Smooth muscle cell (in vitro differentiated cells): ENCODE data around the gene ANKS3. TPM values are rescaled to one million over a fixed set of nuclear protein-coding genes. Genes with fewer than 3 reads are reported as not detected.

Experiments used
- DNase-seq: peaks from one replicate; lab custom pipeline; 2025; ENCODE audit not compliant: unreplicated experiment; lab: John Stamatoyannopoulos, UW
- H2AFZ ChIP-seq: fragments of 200-600 bp; sonication (generic); 2 replicates; pipeline ENCODE4 v1.6.0; 2016; ENCODE audit warnings: antibody characterized with exemption, low read depth, mild to moderate bottlenecking
- H3F3A ChIP-seq: fragments of 200-600 bp; sonication (generic); 2 replicates; pipeline ENCODE4 v1.6.0; 2017; ENCODE audit warnings: antibody characterized with exemption, low read depth
- H3K27ac ChIP-seq: fragments of 200-600 bp; sonication (generic); 2 replicates; pipeline ENCODE4 v1.5.1; 2016; ENCODE audit warnings: low read depth, mild to moderate bottlenecking
- H3K27me3 ChIP-seq: fragments of 200-600 bp; sonication (generic); 2 replicates; pipeline ENCODE4 v1.6.1; 2016; ENCODE audit warnings: low read depth, mild to moderate bottlenecking
- H3K36me3 ChIP-seq: fragments of 200-600 bp; sonication (generic); 2 replicates; pipeline ENCODE4 v1.5.1; 2016; ENCODE audit warnings: low read depth
- H3K4me1 ChIP-seq: fragments of 200-600 bp; sonication (generic); 2 replicates; pipeline ENCODE4 v1.5.1; 2016; ENCODE audit warnings: low read depth
- H3K4me2 ChIP-seq: fragments of 200-600 bp; sonication (generic); 2 replicates; pipeline ENCODE4 v1.6.0; 2016; ENCODE audit warnings: mild to moderate bottlenecking
- H3K4me3 ChIP-seq: fragments of 200-600 bp; sonication (generic); 2 replicates; pipeline ENCODE4 v1.5.1; 2016; ENCODE audit warnings: mild to moderate bottlenecking
- H3K79me2 ChIP-seq: fragments of 200-600 bp; sonication (generic); 2 replicates; pipeline ENCODE4 v1.6.0; 2016; ENCODE audit warnings: low read depth, mild to moderate bottlenecking
- H3K9ac ChIP-seq: fragments of 200-600 bp; sonication (generic); 2 replicates; pipeline ENCODE4 v1.6.0; 2016; ENCODE audit warnings: low read depth
- H3K9me3 ChIP-seq: fragments of 200-600 bp; sonication (generic); replicated peaks from 2 replicates; pipeline ENCODE4 v1.5.1; 2016; ENCODE audit warnings: low read depth
- H4K20me1 ChIP-seq: fragments of 200-600 bp; sonication (generic); 2 replicates; pipeline ENCODE4 v1.6.0; 2016; ENCODE audit warnings: low read depth
- WGBS: methylation state at CpG from one replicate; pipeline ENCODE4 v1.1.7; 2016; ENCODE audit warnings: low lambda C conversion rate; 5-methylcytosine and 5-hydroxymethylcytosine counted together
- polyA plus RNA-seq: library from polyadenylated mRNA; unstranded; fragments of >200 nt; fragmentation: Nextera tagmentation; extraction: Ambion mirVana; gene quantifications from 2 replicates; pipeline ENCODE4 v1.2.1, GENCODE V29; 2016
- total RNA-seq: library from RNA; depleted of rRNA; stranded (reverse); fragments of >200 nt; gene quantifications from 2 replicates; pipeline ENCODE4 v1.2.3, GENCODE V29; 2014
- TF ChIP-seq, protein P1 (sequence below): fragments of 200-600 bp; sonication (generic); IDR thresholded peaks from 2 replicates; pipeline ENCODE4 v1.5.1; 2017; ENCODE audit warnings: borderline replicate concordance, mild to moderate bottlenecking, antibody characterized with exemption; ENCODE audit not compliant: insufficient read depth, poor library complexity, severe bottlenecking

ANKS3 gene
- total and polyA plus RNA-seq, 2 experiments from 2014 or later = 15.3 to 15.6 TPM

DNA sequence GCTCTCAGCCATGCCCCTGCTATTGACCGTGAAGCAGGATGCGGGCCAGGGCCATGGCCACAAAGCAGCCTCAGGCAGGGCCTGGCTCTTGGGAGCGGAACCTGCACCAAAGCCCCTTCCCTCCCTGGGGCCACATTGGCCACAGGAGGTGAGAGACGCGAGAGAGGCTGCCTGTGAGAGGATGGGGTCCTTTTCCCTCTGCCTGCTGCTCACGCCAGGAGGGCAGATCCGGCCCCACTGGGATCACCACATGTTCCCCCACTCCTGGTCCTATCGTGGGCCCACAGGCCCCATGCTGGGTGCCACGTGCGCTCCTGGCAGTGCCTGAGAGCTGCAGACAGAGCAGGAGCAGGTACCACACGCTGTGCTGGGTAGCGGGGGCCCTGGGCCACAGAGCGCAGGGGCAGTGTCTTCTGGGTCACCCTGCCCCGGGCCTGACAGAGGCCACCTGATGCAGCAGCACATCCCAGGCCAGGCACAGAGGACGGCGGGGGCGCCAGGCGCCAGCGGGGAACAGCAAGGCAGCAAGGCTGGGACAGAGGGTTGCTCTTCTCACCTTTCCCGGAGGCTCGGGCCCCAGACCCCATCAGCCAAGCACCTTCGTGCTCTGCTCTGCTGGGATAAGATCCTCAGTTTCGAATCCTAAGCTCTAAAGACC lies 49.9 kb downstream of the ANKS3 start:
- H3F3A ChIP-seq = no peaks in the 10 kb centered on the region
- H3K9ac ChIP-seq = no peak overlapping the region
- peaks cover 24% of the 10 kb centered on the region for H4K20me1 ChIP-seq
- no peaks in the 10 kb centered on the region for H3K27me3 ChIP-seq
- DNase-seq = no peak
- H3K79me2 ChIP-seq = no peaks in the 10 kb centered on the region
- TF ChIP-seq, protein P1, sequence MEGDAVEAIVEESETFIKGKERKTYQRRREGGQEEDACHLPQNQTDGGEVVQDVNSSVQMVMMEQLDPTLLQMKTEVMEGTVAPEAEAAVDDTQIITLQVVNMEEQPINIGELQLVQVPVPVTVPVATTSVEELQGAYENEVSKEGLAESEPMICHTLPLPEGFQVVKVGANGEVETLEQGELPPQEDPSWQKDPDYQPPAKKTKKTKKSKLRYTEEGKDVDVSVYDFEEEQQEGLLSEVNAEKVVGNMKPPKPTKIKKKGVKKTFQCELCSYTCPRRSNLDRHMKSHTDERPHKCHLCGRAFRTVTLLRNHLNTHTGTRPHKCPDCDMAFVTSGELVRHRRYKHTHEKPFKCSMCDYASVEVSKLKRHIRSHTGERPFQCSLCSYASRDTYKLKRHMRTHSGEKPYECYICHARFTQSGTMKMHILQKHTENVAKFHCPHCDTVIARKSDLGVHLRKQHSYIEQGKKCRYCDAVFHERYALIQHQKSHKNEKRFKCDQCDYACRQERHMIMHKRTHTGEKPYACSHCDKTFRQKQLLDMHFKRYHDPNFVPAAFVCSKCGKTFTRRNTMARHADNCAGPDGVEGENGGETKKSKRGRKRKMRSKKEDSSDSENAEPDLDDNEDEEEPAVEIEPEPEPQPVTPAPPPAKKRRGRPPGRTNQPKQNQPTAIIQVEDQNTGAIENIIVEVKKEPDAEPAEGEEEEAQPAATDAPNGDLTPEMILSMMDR = no peak
- H3K9me3 ChIP-seq = no peaks in the 10 kb centered on the region
- no peaks in the 10 kb centered on the region for H3K36me3 ChIP-seq
- H3K4me1 ChIP-seq = no peaks in the 10 kb centered on the region
- H3K27ac ChIP-seq = no peak overlapping the region
- no peak overlapping the region for H3K4me2 ChIP-seq
- no peak overlapping the region for H3K4me3 ChIP-seq
- 97% methylated on average over 23 of the region's 23 CpGs for WGBS
- no peak overlapping the region for H2AFZ ChIP-seq

DNA sequence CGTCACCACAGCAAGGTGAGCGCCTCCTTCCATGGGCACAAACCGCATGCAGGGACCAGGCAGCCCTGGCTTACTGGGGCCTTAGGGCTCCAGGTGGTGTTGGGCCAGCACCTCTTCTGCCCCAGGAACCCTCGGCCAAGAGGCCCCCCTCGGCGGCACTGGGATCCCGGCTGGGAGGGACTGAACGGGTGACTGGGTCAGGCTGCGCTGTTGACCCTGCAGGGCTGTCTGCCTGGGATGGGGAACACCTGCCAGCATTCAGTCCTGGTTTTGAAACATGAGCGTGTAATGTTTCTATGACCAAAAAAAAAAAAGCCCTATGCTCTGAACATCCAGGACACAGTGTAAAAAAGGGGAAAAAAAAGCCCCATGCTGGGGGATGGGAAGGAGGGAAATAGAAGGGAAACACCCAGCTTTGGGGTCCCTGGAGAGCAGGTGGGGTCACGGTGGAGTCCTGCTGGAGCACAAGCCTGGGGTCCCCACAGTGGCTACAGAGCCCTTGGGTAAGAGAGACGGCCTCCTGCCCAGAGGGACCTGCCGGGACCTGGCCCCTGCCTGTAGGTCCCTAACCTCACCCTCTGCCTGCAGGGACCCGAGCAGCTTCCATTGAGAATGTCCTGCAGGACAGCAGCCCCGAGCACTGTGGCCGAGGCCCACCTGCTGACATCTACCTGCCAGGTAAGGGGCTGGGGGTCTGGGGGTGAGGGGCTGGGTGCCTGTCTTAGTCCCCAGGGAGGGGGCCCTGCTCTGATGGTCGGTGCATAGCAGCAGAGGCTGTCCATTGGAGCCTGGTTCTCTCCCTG lies 50.6 kb downstream of the ANKS3 start:
- Histone ChIP-seq H3K79me2 (no peaks in the 10 kb centered on the region), H3K4me2 (no peak overlapping the region), H3K27ac (no peak overlapping the region), H3K4me1 (no peaks in the 10 kb centered on the region), H3K36me3 (no peaks in the 10 kb centered on the region), H4K20me1 (peaks cover 32% of the 10 kb centered on the region), H3K9ac (no peak overlapping the region), H3K27me3 (no peaks in the 10 kb centered on the region), H3F3A (no peaks in the 10 kb centered on the region), H3K9me3 (no peaks in the 10 kb centered on the region), H3K4me3 (no peak overlapping the region), H2AFZ (no peak overlapping the region)
- no peak for DNase-seq
- TF ChIP-seq, protein P1 = no peak
- WGBS = 95% methylated on average over 17 of the region's 17 CpGs

DNA sequence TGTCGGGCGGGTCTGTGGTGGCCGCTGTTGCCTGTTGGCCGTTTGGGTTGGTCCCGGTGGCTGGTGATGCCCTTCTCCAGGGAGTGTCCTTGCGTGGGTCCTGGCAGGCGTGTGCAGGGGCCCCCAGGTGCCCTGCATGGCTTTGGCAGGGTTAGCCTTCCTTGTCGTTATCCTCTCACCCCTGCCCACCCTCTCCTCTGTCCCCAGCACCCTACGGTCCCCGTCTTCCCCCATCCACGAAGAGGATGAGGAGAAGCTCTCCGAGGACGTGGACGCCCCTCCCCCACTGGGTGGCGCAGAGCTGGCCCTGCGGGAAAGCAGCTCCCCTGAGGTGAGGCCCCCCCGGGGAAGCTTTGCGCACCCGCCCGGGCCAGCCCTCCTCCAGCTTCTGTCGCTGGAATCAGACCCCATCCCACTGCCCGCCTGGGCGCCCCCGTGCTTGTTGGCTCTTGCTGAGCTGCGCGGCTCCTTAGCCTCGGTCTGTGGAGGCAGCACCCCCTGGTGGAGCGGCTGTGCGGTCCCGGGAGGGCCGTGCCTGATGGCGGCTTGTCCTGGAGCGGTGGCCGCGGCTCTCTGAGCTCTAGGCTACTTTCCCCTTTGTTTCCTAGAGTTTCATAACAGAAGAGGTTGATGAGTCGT lies 51.3 kb downstream of the ANKS3 start:
- H3K4me3 ChIP-seq = no peak overlapping the region
- no peaks in the 10 kb centered on the region for H3F3A ChIP-seq
- no peaks in the 10 kb centered on the region for H3K79me2 ChIP-seq
- no peaks in the 10 kb centered on the region for H3K4me1 ChIP-seq
- H4K20me1 ChIP-seq = peaks cover 37% of the 10 kb centered on the region
- no peak overlapping the region for H3K27ac ChIP-seq
- H3K4me2 ChIP-seq = no peak overlapping the region
- TF ChIP-seq, protein P1 = peak; percentile 24
- H3K27me3 ChIP-seq = no peaks in the 10 kb centered on the region
- H3K9me3 ChIP-seq = no peaks in the 10 kb centered on the region
- 86% methylated on average over 32 of the region's 36 CpGs for WGBS
- H3K9ac ChIP-seq = no peak overlapping the region
- H2AFZ ChIP-seq = no peak overlapping the region
- no peak for DNase-seq
- no peaks in the 10 kb centered on the region for H3K36me3 ChIP-seq
